PC-3 (cell line): ENCODE data around the gene MET. TPM values are rescaled to one million over a fixed set of nuclear protein-coding genes. Genes with fewer than 3 reads are reported as not detected.
"Not testable (repeated sequence)": the region's sequence is repeated elsewhere in the genome, so short reads cannot be mapped to it uniquely, and the experiment has no call there.

Experiments used
- ATAC-seq: fragments of 200-7000 bp; cut with Tn5 transposase; 2 replicates; pipeline ENCODE4 v1.9.1; 2020; ENCODE audit warnings: mild to moderate bottlenecking, moderate library complexity
- BruUV-seq: library from RNA; stranded (reverse); fragments of 400-500 nt; replicated peaks from 2 replicates; lab custom pipeline; 2021; lab: Mats Ljungman, UMichigan
- CTCF ChIA-PET: fragments of 300-600 bp; sonication (Branson Sonifier 250); formaldehyde crosslinking; loops from one replicate; lab custom pipeline; 2022; ENCODE audit warnings: antibody characterized with exemption; lab: Charles Lee
- POLR2A ChIA-PET: fragments of 300-600 bp; sonication (Branson Sonifier 250); formaldehyde crosslinking; loops from one replicate; lab custom pipeline; 2022; ENCODE audit warnings: antibody characterized with exemption; ENCODE audit not compliant: unreplicated experiment; lab: Charles Lee
- DNase-seq: peaks from one replicate; pipeline ENCODE4 v3.0.0-alpha.2; 2015
- H2AFZ ChIP-seq: fragments of 300-600 bp; sonication (generic); 2 replicates; pipeline ENCODE4 v1.6.0; 2016; ENCODE audit warnings: antibody characterized with exemption, low read length
- H3F3A ChIP-seq: fragments of 300-600 bp; sonication (generic); one replicate; pipeline ENCODE4 v1.6.0; 2017; ENCODE audit warnings: antibody characterized with exemption, low read length, control low read depth, mild to moderate bottlenecking; ENCODE audit not compliant: unreplicated experiment
- H3K27ac ChIP-seq: fragments of 300-600 bp; sonication (generic); 2 replicates; pipeline ENCODE4 v1.5.1; 2016; ENCODE audit warnings: mild to moderate bottlenecking, low read length
- H3K27me3 ChIP-seq: fragments of 300-600 bp; sonication (generic); 2 replicates; pipeline ENCODE4 v1.6.1; 2016; ENCODE audit warnings: low read length, mixed read lengths
- H3K36me3 ChIP-seq: fragments of 300-600 bp; sonication (generic); 2 replicates; pipeline ENCODE4 v1.6.1; 2016; ENCODE audit warnings: low read depth, mixed run types, low read length, mixed read lengths
- H3K4me1 ChIP-seq: fragments of 300-600 bp; sonication (generic); 2 replicates; pipeline ENCODE4 v1.5.1; 2016; ENCODE audit warnings: low read length; ENCODE audit not compliant: insufficient read depth
- H3K4me2 ChIP-seq: fragments of 300-600 bp; sonication (generic); 2 replicates; pipeline ENCODE4 v1.6.0; 2016; ENCODE audit warnings: low read length
- H3K4me3 ChIP-seq: fragments of 300-600 bp; sonication (generic); 2 replicates; pipeline ENCODE4 v1.5.1; 2016; ENCODE audit warnings: mild to moderate bottlenecking, low read length, mixed read lengths
- H3K79me2 ChIP-seq: fragments of 300-600 bp; sonication (generic); 2 replicates; pipeline ENCODE4 v1.6.1; 2017; ENCODE audit warnings: low read length, mixed read lengths
- H3K9ac ChIP-seq: fragments of 300-600 bp; sonication (generic); 2 replicates; pipeline ENCODE4 v1.6.0; 2016; ENCODE audit warnings: mild to moderate bottlenecking, low read length
- H3K9me2 ChIP-seq: fragments of 300-600 bp; sonication (generic); replicated peaks from 2 replicates; pipeline ENCODE4 v1.6.1; 2016; ENCODE audit warnings: mixed run types, low read length, mixed read lengths
- H3K9me3 ChIP-seq: fragments of 300-600 bp; sonication (generic); 2 replicates; pipeline ENCODE4 v1.6.1; 2016; ENCODE audit warnings: low read length, mixed read lengths
- H4K20me1 ChIP-seq: fragments of 300-600 bp; sonication (generic); 2 replicates; pipeline ENCODE4 v1.6.1; 2016; ENCODE audit warnings: low read length, mixed read lengths
- EZH2 ChIP-seq: fragments of 300-600 bp; sonication (generic); IDR thresholded peaks from one replicate; pipeline ENCODE4 v1.6.1; 2017; ENCODE audit warnings: antibody characterized with exemption, mild to moderate bottlenecking, low read length; ENCODE audit not compliant: unreplicated experiment
- EZH2phosphoT487 ChIP-seq: fragments of 300-600 bp; sonication (generic); IDR thresholded peaks from 2 replicates; pipeline ENCODE4 v1.6.1; 2018; ENCODE audit warnings: mild to moderate bottlenecking, antibody characterized with exemption, low read length, borderline replicate concordance
- intact Hi-C: fragments of 100-400 bp; cut with micrococcal nuclease; formaldehyde crosslinking; loops from 2 replicates; pipeline ENCODE4 v1.9.0; 2023
- total RNA-seq: library from RNA; depleted of rRNA; stranded (reverse); fragments of >200 nt; gene quantifications from 2 replicates; pipeline ENCODE4 v1.2.3, GENCODE V29; 2014
- TF ChIP-seq, protein P1 (sequence below): fragments of 300-600 bp; sonication (generic); conservative IDR thresholded peaks from 2 replicates; pipeline ENCODE4 v1.5.1; 2017; ENCODE audit warnings: antibody characterized with exemption, low read depth, mild to moderate bottlenecking, low read length

The MET gene
- total RNA-seq, 1 experiment from 2014 or later, result 118 TPM

DNA sequence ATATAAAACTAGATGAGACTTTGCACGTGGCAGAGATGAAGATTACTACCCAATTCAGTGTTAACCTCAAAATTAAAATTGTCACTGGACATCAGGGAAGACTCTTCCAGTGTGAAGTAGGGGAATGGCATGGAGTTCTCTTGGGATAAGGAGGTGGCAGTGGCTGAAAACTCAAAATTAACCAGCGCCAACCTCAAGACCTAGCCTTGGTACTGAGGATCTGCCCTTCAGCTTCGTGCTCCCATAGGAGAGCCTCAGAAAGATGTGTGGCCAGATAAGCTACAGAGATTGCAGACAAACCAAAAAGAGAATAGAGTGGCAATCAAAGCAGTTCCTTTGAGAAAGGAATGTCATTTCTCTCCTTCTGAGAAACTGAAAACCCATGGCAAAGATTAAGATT is 143.0 kb downstream of the MET start:
- POLR2A ChIA-PET, result no interaction called here

DNA sequence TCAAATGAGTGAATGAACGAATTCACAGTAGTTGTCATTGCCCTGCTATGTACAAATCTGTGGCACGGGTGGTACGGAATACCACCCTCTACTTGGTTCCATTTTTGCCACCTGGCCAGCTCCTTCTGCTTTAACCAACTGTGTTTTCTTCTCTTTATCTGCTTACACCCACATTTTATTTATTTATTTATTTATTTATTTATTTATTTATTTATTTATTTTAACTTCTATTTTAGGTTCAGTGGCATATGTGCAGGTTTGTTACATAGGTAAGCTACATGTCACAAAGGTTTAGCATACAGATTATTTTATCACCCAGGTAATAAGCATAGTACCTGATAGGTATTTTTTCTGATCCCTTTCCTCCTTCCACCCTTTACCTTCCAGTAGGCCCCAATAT is 148.2 kb downstream of the MET start:
- CTCF ChIA-PET, result no interaction called here
- BruUV-seq, result no TSS peak

More for the DNA sequence above, 143.0 kb downstream of the MET start:
- intact Hi-C loops, result loop anchor here (10.0 kb wide), 1 partner anchor 310 kb away; no protein-coding TSS in a partner anchor
- no peaks in the 10 kb centered on the region for H3K9me3 ChIP-seq
- BruUV-seq, result no TSS peak
- H3K79me2 ChIP-seq, result no peaks in the 10 kb centered on the region
- H3K27me3 ChIP-seq, result no peaks in the 10 kb centered on the region
- H2AFZ ChIP-seq, result no peak overlapping the region
- H4K20me1 ChIP-seq, result no peaks in the 10 kb centered on the region
- no peak overlapping the region for H3K27ac ChIP-seq
- no peak for DNase-seq
- H3K4me1 ChIP-seq, result peaks cover 19% of the 10 kb centered on the region
- H3F3A ChIP-seq, result no peaks in the 10 kb centered on the region
- no peak overlapping the region for H3K9ac ChIP-seq
- no peak overlapping the region for H3K4me3 ChIP-seq
- CTCF ChIA-PET, result no interaction called here
- ATAC-seq, result no peak
- TF ChIP-seq EZH2 (no peak), EZH2phosphoT487 (no peak)
- TF ChIP-seq, protein P1, sequence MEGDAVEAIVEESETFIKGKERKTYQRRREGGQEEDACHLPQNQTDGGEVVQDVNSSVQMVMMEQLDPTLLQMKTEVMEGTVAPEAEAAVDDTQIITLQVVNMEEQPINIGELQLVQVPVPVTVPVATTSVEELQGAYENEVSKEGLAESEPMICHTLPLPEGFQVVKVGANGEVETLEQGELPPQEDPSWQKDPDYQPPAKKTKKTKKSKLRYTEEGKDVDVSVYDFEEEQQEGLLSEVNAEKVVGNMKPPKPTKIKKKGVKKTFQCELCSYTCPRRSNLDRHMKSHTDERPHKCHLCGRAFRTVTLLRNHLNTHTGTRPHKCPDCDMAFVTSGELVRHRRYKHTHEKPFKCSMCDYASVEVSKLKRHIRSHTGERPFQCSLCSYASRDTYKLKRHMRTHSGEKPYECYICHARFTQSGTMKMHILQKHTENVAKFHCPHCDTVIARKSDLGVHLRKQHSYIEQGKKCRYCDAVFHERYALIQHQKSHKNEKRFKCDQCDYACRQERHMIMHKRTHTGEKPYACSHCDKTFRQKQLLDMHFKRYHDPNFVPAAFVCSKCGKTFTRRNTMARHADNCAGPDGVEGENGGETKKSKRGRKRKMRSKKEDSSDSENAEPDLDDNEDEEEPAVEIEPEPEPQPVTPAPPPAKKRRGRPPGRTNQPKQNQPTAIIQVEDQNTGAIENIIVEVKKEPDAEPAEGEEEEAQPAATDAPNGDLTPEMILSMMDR, result no peak
- no peak overlapping the region for H3K4me2 ChIP-seq
- no peaks in the 10 kb centered on the region for H3K9me2 ChIP-seq
- no peaks in the 10 kb centered on the region for H3K36me3 ChIP-seq

DNA sequence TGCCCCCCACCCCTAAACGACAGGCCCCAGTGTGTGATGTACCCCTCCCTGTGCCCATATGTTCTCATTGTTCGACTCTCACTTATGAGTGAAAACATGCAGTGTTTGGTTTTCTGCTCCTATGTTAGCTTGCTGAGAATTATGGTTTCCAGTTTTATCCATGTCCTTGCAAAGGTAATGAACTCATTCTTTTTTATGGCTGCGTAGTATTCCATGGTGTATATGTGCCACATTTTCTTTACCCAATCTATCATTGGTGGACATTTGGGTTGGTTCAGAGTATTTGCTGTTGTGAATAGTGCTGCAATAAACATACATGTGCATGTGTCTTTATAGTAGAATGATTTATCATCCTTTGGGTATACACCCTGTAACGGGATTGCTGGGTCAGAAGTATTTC is 149.7 kb downstream of the MET start:
- H3K9me3 ChIP-seq, ATAC-seq, H3K9ac ChIP-seq, H3K4me1 ChIP-seq, intact Hi-C loops, H3K27ac ChIP-seq, H4K20me1 ChIP-seq, H3K36me3 ChIP-seq, H3K79me2 ChIP-seq, H3K4me2 ChIP-seq, H3K9me2 ChIP-seq, H3F3A ChIP-seq, H2AFZ ChIP-seq, POLR2A ChIA-PET, BruUV-seq, H3K27me3 ChIP-seq, DNase-seq, H3K4me3 ChIP-seq, CTCF ChIA-PET: not testable (repeated sequence)

More for the DNA sequence above, 148.2 kb downstream of the MET start:
- Histone ChIP-seq H3K4me2 (no peak overlapping the region), H3F3A (no peaks in the 10 kb centered on the region), H3K36me3 (no peaks in the 10 kb centered on the region), H3K9ac (no peak overlapping the region), H3K9me2 (no peaks in the 10 kb centered on the region), H3K4me1 (no peaks in the 10 kb centered on the region), H3K79me2 (no peaks in the 10 kb centered on the region), H3K4me3 (no peak overlapping the region), H2AFZ (no peak overlapping the region), H3K27ac (no peak overlapping the region), H3K27me3 (no peaks in the 10 kb centered on the region), H3K9me3 (no peaks in the 10 kb centered on the region), H4K20me1 (no peaks in the 10 kb centered on the region)
- POLR2A ChIA-PET, result no interaction called here
- intact Hi-C loops, result no loop called here
- ATAC-seq (no peak), DNase-seq (no peak)
- TF ChIP-seq, protein P1, result no peak
- TF ChIP-seq EZH2phosphoT487 (no peak), EZH2 (no peak)
